Measurements from ENCODE around the gene MYOM1.

MYOM1 gene

DNA sequence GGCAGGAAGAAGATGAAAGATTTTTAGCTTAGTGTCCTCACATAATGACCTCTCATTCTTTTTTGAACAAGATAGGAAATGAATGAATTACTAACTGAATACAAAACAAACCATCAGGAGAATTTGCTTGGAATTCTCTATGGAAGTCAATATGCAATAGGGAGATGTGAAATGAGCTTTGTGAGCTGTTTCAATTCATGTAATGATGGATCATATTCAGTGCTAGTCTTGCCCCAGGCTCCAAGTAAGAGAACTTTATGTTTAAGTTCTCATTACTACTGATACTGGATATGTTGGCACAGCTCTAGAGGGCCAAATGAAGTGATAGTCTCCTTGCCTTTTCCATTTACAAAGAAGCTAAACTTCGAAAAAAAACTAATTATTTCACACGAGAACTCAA, 29.2 kb downstream of the MYOM1 start:
- FAIRE-seq, result no peak
- no peak for DNase-seq (ENCODE audit: insufficient read length, low spot score)

DNA sequence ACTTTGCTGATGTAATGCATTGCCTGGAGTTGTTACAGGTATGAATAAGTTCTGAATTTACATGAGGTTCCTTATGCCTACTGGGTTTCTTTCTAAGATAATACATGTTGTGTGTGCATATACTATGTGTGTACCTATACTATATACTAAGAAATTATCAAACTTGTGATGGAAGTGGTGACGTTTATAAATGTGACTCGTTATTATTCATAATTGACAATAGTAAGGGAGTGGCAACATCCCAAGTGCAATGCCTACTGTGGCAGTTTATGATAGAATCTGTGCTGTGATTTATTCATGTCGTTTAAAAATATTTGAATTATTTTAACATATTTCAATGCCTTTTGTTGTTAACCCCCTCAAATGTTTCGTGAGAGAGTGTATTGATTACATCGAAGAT, 29.9 kb downstream of the MYOM1 start:
- FAIRE-seq, result no peak

DNA sequence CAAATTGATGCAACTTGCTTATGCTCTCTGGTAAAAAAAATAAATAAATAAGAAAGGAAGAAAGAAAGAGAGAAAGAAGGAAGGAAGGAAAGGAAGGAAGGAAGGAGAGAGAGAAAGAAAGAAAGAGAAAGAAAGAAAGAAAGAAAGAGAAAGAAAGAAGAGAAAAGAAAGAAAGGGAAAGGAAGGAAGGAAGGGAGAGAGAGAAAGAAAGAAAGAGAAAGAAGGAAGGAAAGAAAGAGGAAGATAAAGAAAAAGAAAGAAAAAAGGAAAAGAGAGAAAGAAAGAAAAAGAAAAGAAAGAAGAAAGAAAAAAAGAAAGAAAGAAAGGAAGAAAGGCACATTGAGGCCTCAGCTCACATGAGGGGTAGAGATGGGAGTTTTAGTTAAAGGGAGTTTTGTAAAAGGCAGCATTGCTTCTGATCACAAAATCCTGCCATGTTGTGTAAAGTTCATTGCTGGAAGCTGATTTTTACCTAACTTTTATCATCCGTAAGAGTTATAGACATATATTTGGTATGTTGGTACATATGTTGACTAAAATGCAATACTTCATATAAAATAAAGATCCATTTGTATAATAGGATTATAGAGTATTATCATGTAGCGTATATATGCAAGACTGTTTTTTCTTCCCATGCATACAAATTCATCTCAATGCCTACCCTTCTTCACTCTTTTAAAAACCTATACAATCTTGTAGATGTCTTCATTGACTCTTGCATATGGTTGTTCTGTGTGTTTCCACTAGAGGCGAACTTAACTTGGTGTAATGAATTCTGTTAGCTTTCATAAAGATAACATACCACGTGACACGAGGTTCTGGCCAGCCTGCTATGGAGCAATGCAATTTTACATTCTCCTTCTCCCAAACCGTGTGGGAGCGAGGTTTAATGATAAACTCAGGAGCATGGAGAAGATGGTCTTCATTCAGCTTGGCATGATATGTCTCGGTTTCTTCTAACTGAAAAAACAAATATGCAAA, 32.8 kb downstream of the MYOM1 start:
- FAIRE-seq, result no peak
- no peak for DNase-seq (ENCODE audit: insufficient read length, low spot score)

More for the DNA sequence above, 29.9 kb downstream of the MYOM1 start:
- DNase-seq (ENCODE audit: insufficient read length, low spot score), result no peak

DNA sequence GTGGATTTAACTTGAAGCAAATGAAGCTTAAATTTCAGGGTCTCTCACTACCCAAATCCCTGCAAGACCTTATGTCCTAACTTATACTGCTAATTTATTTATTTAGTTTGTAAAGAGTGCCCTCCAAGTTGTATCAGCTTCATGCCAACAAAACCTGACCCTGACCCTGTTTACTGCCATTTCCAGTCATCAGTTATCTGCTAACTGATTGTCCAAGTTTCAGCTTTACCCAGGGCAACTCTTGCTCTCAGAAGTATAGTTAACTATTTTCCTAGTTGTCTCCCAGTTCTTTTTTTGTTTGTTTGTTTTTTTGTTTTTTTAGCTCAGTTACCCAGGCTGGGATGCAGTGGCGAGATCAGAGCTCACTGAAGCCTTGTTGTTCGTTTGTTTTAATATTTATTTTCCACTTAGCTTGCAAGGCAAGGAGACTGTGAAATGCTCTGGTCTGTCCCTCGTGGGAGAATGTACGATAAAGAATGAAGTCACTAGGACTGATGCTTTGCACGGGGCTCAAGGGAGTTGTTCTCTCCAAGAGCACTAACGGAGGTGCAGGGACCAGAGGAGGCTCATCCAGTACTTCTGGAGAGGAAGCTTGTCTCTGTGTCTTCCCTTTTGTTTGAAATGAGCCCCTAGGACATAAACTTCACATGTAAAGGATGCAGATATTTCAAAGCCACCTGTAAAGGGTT, 35.3 kb downstream of the MYOM1 start:
- no peak for FAIRE-seq
- DNase-seq (ENCODE audit: insufficient read length, low spot score), result no peak

DNA sequence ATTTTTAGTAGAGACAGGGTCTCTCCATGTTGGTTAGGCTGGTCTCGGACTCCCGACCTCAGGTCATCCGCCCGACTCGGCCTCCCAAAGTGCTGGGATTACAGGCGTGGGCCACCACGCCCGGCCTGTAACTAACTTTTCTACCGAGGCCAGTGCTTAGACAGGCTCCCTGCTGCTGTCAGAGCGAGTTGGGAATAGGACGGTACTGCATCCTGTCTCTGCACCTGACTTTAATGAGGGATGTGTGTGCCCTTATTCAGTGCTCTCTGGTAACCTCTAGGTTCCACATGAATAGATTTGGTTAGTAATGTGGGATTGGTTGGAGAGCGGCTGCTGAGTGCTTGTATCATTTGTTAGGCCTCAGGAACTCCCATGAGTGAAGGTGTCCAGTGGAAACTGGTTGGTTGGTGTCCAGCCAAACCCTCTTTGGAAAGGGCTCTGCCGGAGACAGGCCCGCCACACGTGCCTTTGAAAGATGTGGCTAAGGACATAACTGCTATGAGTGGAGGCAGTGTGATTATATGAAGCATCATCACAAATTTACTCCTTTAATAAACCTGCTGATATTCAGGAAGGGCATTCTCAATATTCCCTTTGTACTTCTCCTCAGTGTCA, 36.6 kb downstream of the MYOM1 start:
- DNase-seq (ENCODE audit: insufficient read length, low spot score), result no peak
- FAIRE-seq, result no peak

DNA sequence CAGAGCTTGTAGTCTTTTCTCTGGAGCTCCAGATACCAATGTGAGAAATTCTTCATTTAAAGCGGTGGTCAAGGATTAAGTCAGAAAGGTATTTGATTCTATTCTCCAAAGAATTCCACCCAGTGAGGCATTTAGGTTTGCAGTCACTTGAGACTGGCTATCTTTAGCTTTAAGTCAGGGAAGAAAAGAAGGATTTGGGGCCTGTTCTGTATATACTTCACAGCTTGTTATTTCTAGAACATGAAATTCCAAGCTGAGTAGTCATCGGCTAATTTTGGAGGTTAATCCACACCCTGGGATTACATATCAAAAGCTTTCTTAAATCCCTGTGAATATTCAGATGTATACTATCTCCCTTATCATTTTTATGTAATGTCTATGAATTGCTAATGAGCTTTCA, 39.4 kb downstream of the MYOM1 start:
- FAIRE-seq (no peak), DNase-seq (ENCODE audit: insufficient read length, low spot score) (no peak)

DNA sequence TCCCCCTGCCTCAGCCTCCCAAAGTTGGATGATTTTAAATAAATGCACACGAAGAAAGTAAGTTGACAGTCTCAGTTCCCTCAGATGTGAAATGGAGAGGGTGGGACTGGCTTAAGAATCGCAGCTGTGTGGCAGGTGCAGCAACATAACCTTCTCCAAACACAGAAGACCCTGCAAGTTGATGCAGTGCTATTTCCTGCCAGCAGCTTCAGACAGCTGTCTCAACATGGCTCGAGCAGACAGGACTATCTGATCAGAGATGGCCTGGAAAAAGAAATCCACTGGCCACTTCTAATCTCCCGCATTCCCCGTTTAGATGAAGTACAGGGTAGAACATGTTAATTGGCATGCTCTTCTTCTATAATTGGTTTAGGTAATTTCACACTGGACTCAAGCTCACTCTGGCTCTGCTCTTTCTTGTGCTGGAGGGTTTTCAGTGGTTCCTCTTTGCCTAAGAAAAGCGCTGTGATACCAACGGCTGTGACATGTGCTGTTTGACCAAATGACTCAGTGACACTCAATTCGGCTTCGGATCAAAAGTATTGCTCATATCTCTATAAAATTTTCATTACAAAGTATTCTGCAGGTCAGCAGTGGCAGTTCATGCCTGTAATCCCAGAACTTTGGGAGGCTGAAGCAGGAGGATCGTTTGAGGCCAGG, 40.2 kb downstream of the MYOM1 start:
- FAIRE-seq, result no peak
- DNase-seq (ENCODE audit: insufficient read length, low spot score), result no peak

DNA sequence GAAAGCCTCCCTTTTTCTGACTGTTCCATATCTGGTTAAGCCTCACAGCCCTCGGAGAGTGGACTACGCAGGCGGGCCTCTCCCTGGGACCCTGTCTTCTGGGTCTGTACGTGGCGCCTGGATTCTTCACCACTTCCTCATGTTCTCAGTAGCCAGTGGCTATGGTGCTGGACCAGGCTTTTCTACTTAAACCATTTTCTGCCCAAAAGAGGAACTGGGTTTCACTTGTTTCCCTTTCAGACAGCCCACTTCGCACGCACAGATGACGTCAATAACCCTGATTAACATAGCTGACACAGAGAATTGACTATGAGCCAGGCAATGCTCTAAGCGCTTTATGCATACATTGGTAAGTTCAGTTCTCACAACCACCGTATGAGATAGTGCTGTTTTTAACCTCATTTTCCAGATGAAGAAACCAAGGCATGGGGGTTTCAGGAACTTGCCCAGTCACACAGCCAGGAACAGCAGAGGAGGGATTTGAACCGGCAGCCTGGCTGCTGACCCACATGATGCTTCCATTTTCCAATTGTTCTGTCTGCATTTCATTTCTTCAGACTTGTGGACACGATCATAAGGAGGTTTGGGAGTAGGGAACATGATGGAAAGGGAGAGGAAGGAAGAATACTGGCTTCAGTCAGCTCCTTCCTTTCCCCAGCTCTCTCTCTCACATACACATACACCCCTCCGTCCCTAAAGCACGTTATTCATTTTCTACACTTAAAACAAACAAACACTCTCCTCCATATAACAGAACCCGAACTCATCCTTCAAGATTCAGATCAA, 41.7 kb downstream of the MYOM1 start:
- DNase-seq (ENCODE audit: insufficient read length, low spot score) (no peak), FAIRE-seq (no peak)

DNA sequence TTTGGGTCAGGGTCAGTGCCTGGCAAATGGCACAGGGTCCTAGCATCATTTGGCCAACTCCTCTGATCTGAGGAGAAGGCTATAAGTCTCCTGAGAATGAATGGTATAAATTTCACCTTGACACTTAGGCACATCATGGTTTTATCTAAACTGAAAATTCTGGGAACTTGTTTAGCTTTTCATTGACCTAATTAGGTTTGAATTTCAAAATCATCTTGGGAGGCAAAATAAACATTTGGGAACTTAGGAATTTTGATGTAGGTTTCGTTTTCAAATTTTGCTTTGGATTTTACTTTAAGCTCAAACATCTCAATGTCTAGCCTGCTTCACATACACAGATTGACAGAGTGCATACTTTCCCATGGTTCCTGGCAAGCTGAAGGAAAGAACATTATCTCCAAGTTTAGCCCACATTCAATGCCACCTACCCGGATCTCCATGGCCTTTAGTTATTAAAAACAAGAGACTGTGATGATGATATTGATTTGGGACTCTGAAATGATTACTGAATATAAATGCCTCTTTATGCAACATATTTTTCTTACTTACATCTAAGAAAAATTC, 44.5 kb downstream of the MYOM1 start:
- FAIRE-seq (no peak), DNase-seq (ENCODE audit: insufficient read length, low spot score) (no peak)

DNA sequence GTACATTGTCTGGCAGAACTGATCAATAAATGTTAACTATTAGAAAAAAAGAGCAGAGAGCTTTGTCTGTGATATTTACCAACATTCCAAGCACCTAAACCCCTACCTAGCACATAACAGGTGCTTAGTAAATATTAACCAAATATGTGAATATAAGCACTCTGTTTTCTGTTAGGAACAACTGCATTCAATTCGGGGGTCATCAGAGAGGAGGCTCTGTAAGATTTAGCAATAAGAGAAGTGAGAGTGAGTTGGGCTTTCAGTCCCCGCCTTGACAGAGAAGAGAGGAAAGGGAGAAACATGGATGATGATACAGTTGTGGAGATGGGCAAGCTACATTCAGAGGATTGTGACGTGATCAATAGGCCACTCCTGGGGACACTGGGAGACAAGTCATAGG, 47.7 kb downstream of the MYOM1 start:
- FAIRE-seq (no peak), DNase-seq (ENCODE audit: insufficient read length, low spot score) (no peak)

DNA sequence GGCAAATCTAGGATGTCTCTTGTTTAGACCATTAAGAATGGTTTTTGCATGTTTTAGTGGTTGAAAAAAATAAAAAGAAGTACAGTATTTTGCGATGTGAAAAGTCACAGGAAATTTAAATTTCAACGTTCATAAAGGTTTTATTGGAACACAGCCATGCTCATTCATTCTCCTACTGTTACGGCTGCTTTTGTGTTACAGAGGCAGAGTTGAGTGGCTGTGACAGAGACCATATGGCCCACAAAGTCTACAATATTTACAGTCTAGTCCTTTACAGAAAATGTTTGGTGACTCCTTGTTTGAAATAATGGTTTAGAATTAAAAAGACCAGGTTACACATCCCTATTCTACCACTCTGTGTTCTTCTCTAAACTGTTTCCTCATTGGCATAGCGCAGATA, 48.1 kb downstream of the MYOM1 start:
- FAIRE-seq (no peak), DNase-seq (ENCODE audit: insufficient read length, low spot score) (no peak)

DNA sequence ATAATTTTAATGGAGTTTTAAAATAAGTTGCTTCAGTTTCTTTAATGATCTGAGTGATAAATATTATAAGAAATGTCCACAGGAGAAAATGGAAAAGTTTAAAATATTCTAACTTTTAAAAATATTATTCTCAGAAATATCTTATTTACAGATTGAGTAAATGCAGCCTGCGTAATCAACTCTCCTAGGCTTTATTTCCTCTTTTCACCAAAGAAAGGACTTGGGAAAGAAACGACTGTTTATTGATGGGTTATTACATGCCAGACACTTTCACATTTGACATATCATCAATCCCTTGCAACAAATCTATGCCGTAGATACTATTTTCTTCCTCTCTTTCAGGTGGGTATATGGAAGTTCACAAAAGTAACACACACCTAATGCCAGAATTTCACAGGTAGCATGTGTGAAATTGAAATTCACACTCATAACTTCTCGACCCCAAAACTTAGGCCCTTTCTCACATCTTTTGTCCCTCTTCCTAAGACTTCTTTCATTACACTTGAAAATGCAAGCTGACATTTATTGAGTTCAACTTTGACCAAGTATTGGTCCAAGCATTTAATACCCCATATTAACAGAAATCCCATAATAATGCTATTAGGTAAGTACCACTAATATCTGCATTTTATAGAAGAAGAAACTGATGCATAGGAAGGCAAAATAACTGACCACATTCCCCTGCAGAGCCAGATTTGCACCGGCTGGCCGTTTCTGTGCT, 49.2 kb downstream of the MYOM1 start:
- FAIRE-seq, result no peak
- no peak for DNase-seq (ENCODE audit: insufficient read length, low spot score)

DNA sequence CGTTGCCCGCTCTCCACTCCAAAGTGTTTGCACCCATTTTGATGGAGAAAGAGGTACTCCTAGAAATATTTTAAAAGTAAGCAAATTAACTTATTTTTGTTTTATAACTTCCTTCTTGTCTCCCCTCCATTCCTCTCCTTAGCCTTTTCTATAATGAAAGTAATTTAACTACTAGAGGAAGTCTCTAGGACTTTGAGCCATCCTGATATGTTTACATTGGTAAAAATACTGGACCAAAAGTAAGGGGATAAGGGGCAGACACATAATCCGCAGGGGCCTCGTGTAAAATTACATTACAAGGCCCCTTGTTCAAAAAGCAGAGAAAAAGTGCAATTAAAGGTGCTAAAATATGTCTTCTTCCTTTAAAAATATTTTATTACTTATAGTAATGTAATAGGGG, 55.4 kb downstream of the MYOM1 start:
- FAIRE-seq, result no peak

DNA sequence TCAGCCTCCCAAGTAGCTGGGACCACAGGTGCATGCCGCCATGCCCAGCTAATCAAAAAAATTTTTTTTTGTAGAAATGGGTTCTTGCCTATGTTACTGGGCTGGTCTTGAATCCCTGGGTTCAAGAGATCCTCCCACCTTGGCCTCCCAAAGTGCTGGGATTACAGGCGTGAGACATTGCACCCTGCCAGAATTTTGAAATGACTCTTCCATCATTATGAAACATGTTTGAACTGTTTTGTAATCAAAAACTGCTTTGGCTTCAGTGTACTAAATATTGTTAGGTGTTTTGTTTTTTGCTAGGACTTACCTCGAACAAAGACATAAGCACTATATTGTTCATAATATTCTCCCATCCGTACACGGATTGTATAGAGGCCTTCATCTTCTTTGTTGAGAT, 55.8 kb downstream of the MYOM1 start:
- FAIRE-seq, result no peak
- DNase-seq (ENCODE audit: insufficient read length, low spot score), result no peak

More for the DNA sequence above, 55.4 kb downstream of the MYOM1 start:
- DNase-seq (ENCODE audit: insufficient read length, low spot score), result no peak

DNA sequence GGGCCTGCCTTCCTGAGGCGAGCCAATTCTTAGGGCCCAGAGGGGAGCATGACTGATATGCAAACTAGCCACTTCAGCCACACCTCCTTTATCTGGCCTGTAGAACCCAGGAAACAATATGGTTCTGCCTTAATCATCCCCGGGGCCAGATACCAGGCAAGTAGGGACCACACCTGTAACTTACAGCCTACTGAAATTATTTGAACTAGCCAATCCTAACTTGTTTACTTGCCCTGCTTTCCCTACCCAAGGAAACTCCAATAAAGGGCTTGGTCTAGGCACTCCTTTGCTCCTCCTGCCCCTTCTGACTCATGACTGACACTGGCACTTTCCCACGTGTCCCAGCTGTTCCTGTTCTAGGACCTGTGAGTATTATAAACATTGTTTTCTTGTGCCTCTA, 57.6 kb downstream of the MYOM1 start:
- FAIRE-seq (no peak), DNase-seq (ENCODE audit: insufficient read length, low spot score) (no peak)

DNA sequence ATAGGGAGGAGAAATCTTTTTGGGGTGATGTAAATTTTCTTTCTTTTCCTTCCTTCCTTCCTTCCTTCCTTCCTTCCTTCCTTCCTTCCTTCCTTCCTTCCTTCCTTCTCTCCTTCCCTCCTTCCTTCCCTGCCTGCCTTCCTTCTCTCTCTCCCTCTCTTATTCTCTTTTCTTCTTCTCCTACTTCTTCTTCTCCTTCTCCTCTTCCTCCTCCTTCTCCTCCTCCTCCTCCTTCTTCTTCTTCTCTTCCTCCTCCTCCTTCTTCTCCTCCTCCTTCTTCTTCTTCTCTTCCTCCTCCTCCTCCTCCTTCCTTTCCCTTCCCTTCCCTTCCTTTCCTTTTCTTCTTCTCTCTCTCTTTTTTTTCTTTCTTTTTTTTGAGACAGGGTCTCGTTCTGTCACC, 59.9 kb downstream of the MYOM1 start:
- no peak for FAIRE-seq
- DNase-seq (ENCODE audit: insufficient read length, low spot score), result no peak

DNA sequence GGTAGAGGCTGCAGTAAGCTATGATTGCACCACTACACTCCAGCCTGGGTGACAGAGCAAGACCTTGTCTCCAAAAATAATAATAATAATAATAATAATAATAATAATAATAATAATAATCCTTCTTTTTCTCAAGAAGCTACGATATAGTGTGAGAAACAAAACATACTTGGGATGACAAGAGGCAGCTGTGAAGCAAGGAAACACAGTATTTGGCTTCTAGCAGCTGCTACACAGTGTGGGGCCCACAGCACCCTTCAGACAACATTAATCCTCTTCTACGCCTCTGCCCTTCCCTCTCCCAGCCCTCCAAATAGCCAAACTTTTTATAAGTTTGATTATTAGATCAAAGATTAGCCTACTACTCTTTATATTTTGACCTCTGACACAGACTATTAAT, 62.2 kb downstream of the MYOM1 start:
- no peak for FAIRE-seq

DNA sequence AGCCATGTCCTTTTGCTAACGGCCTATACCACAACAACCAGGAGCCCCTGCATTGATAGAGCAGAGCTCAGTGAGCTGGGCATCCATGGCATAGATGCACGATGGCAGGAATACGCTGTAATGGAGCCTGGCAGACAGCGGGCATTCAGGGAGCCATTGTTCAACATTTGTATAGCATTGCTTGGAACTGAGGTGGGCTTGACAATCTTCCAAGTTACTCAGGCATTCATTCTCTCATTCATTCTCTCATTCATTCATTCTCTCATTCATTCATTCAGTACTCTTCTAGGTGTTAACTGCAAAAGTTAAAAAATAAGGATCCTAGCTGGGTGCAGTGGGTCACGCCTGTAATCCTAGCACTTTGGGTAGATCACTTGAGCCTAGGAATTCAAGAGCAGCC, 62.7 kb downstream of the MYOM1 start:
- DNase-seq (ENCODE audit: insufficient read length, low spot score), result no peak
- no peak for FAIRE-seq

More for the DNA sequence above, 62.2 kb downstream of the MYOM1 start:
- no peak for DNase-seq (ENCODE audit: insufficient read length, low spot score)

DNA sequence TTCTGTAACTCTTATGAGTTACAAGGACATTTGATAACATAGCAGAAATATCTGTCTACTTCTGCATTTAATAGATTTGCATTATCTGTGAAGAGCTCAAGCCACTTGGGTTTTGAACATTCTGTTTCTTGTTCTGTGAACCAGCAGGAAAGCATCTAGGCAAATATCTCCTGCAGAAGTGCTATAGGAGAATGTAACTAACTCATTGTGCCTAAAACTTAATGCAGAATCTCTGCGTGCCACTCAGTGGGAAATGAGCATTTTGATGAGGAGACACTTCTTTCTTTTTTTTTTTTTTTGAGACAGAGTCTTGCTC, 63.5 kb downstream of the MYOM1 start:
- no peak for DNase-seq (ENCODE audit: insufficient read length, low spot score)
- no peak for FAIRE-seq
